Stimulated activated CD8-positive, alpha-beta memory T cell treated with anti-CD3 and anti-CD28 coated beads, Interleukin-12 subunit alpha, Interleukin-12 subunit beta, amount 100 ng/mL, for 4 hours (primary cell): ENCODE results near the gene EIF4G3.
"Not testable (repeated sequence)": the region's sequence is repeated elsewhere in the genome, so short reads cannot be mapped to it uniquely, and the experiment has no call there.

Experiments
- DNase-seq: peaks from one replicate; pipeline ENCODE4 v3.0.0-alpha.2; 2020; ENCODE audit warnings: low read depth

The EIF4G3 gene

GRCh38 chr1:20870718-20871117 is 306.0 kb downstream of the EIF4G3 start:
- DNase-seq: no peak

- no peak for DNase-seq
These were observed 308.4 kb downstream of the EIF4G3 start for GRCh38 chr1:20868263-20868662.

- no peak for DNase-seq
These were observed 308.9 kb downstream of the EIF4G3 start for GRCh38 chr1:20867847-20868246.

- no peak for DNase-seq
These were observed 309.6 kb downstream of the EIF4G3 start for GRCh38 chr1:20867062-20867461.

GRCh38 chr1:20865001-20865400 is 311.7 kb downstream of the EIF4G3 start:
- DNase-seq: no peak

GRCh38 chr1:20854529-20854928 is 322.2 kb downstream of the EIF4G3 start:
- no peak for DNase-seq

- DNase-seq: not testable (repeated sequence)
These were observed 324.9 kb downstream of the EIF4G3 start for GRCh38 chr1:20851791-20852190.

- no peak for DNase-seq
These were observed 326.7 kb downstream of the EIF4G3 start for GRCh38 chr1:20850021-20850420.

- DNase-seq: no peak
These were observed 327.6 kb downstream of the EIF4G3 start for GRCh38 chr1:20849100-20849499.

- no peak for DNase-seq
These were observed 328.5 kb downstream of the EIF4G3 start for GRCh38 chr1:20848162-20848561.

GRCh38 chr1:20847611-20848080 is 329.1 kb downstream of the EIF4G3 start:
- no peak for DNase-seq

- DNase-seq: no peak
These were observed 330.0 kb downstream of the EIF4G3 start for GRCh38 chr1:20846461-20847374.

- no peak for DNase-seq
These were observed 336.0 kb downstream of the EIF4G3 start for GRCh38 chr1:20840731-20841130.

GRCh38 chr1:20837554-20838192 is 339.0 kb downstream of the EIF4G3 start:
- no peak for DNase-seq

- no peak for DNase-seq
These were observed 340.5 kb downstream of the EIF4G3 start for GRCh38 chr1:20836230-20836629.

GRCh38 chr1:20834780-20835179 is 341.9 kb downstream of the EIF4G3 start:
- DNase-seq: no peak

- DNase-seq: no peak
These were observed 342.5 kb downstream of the EIF4G3 start for GRCh38 chr1:20834192-20834591.

- DNase-seq: no peak
These were observed 346.3 kb downstream of the EIF4G3 start for GRCh38 chr1:20830378-20830777.

GRCh38 chr1:20829946-20830345 is 346.8 kb downstream of the EIF4G3 start:
- DNase-seq: no peak

- DNase-seq: no peak
These were observed 347.2 kb downstream of the EIF4G3 start for GRCh38 chr1:20829531-20829930.

- DNase-seq: no peak
These were observed 352.9 kb downstream of the EIF4G3 start for GRCh38 chr1:20823845-20824244.

GRCh38 chr1:20821466-20821865 is 355.2 kb downstream of the EIF4G3 start:
- no peak for DNase-seq

- no peak for DNase-seq
These were observed 356.9 kb downstream of the EIF4G3 start for GRCh38 chr1:20819818-20820217.
